Measurements from ENCODE around the gene CALR3. TPM values are rescaled to one million over a fixed set of nuclear protein-coding genes. Genes with fewer than 3 reads are reported as not detected.
A peak's percentile ranks its signal among the peaks of the same experiment; 100 is the strongest.

CALR3 gene
- total and polyA plus RNA-seq, 4 experiments from 2014 or later: not detected

- ChIA-PET POLR2A (ENCODE audit: partially characterized antibody) (no interaction called here), CTCF (ENCODE audit: partially characterized antibody) (interaction anchor here (0.9 kb wide), 1 partner anchor 30 kb away, joined by 4 read pairs; no protein-coding TSS in a partner anchor)
- Histone ChIP-seq H3K4me1 (ENCODE audit: insufficient read depth, low read length) (peaks cover 38% of the 10 kb centered on the region), H3K4me3 (ENCODE audit: low read length in 2 of 2) (no peak overlapping the region), H3K27ac (ENCODE audit: low read depth, low read length) (no peak overlapping the region), H3K36me3 (ENCODE audit: insufficient read depth, low read length) (no peaks in the 10 kb centered on the region), H3K27me3 (ENCODE audit: insufficient read depth, low read length) (no peaks in the 10 kb centered on the region), H3K9me3 (ENCODE audit: control insufficient read depth in 1 of 2, low read length in 2 of 2) (no peaks in the 10 kb centered on the region)
- Mint-ChIP-seq H3K36me3 (peaks cover 12 to 14% of the 10 kb centered on the region in 2 donors), H3K27ac (peak overlapping the region; percentile 2 to 92 (median 83)), H3K4me1 (peaks cover 40 to 78% (median 47%) of the 10 kb centered on the region in 4 donors), H3K27me3 (no peaks in the 10 kb centered on the region), H3K4me3 (peak overlapping the region in 3 of 8 donors; percentile 5 to 50 (median 29)), H3K9me3 (peaks cover 0 to 3% (median 1%) of the 10 kb centered on the region in 8 donors)
- DNase-seq: no peak
- intact Hi-C loops (cut with micrococcal nuclease): no loop called here
Observed at GRCh38 chr19:16446724-16447368, 49.1 kb downstream of the CALR3 start.

- peaks cover 38% of the 10 kb centered on the region for H3K4me1 ChIP-seq (ENCODE audit: insufficient read depth, low read length)
- H3K27ac ChIP-seq (ENCODE audit: low read depth, low read length): no peak overlapping the region
- H3K4me3 ChIP-seq (ENCODE audit: low read length in 2 of 2): no peak overlapping the region
- Mint-ChIP-seq H3K27me3 (no peaks in the 10 kb centered on the region), H3K9me3 (peaks cover 0 to 3% (median 1%) of the 10 kb centered on the region in 8 donors), H3K36me3 (peaks cover 14 to 15% of the 10 kb centered on the region in 2 donors), H3K4me1 (peaks cover 39 to 77% (median 49%) of the 10 kb centered on the region in 4 donors), H3K27ac (peak overlapping the region in 6 of 7 donors; percentile 2 to 83 (median 38)), H3K4me3 (no peak overlapping the region)
- no peak for DNase-seq
- POLR2A ChIA-PET (ENCODE audit: partially characterized antibody): no interaction called here
- CTCF ChIA-PET (ENCODE audit: partially characterized antibody): no interaction called here
- no peaks in the 10 kb centered on the region for H3K27me3 ChIP-seq (ENCODE audit: insufficient read depth, low read length)
- intact Hi-C loops (cut with micrococcal nuclease): no loop called here
- no peaks in the 10 kb centered on the region for H3K36me3 ChIP-seq (ENCODE audit: insufficient read depth, low read length)
- no peaks in the 10 kb centered on the region for H3K9me3 ChIP-seq (ENCODE audit: control insufficient read depth in 1 of 2, low read length in 2 of 2)
Observed at GRCh38 chr19:16446108-16446723, 49.8 kb downstream of the CALR3 start.

DNA sequence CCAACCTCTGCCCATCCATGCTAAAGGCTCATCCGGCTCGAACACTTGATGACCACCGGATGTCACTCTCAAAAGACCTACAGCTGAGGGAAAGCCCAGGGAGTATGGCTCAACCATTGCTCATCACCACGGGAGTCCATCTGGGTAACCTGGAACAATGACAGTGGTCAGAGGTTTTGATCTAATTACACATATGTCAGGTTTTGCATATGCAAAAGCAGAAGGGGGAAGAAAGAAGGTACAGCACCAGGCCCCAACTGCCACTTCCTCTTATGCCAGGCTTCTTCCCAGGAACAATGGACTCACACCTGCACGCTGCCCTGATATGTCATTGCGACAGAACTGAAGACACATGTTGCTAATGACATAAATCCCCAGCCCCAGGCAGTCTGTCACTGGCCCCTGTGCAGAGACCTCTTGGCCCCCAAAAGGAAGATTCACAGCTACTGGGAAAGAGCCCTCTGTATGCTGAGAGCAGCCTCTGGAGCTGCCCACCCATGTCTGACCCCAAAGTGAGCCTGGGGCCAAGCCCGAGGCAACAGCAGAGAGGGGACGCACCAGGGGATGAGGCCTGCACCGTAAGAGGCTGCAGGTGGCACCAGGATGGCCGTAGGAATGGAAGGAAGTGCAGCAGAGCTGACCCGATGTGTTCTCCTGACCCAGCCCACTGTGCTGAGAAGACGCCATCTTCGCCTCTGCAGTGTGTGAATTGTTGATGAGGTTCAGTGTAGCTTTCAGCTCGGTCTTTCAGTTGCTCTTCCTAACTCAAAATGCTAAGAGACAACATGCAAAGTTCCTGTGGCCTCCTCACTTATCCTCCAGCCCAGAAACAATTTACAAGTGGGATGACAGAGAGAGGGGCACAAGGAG is 50.5 kb downstream of the CALR3 start:
- peak overlapping the region in 4 of 7 donors; percentile 13 to 69 (median 38) for H3K27ac Mint-ChIP-seq
- Histone ChIP-seq H3K36me3 (ENCODE audit: insufficient read depth, low read length) (peaks cover 5% of the 10 kb centered on the region), H3K4me3 (ENCODE audit: low read length in 2 of 2) (no peak overlapping the region), H3K4me1 (ENCODE audit: insufficient read depth, low read length) (peaks cover 38% of the 10 kb centered on the region), H3K27me3 (ENCODE audit: insufficient read depth, low read length) (no peaks in the 10 kb centered on the region), H3K27ac (ENCODE audit: low read depth, low read length) (no peak overlapping the region), H3K9me3 (ENCODE audit: control insufficient read depth in 1 of 2, low read length in 2 of 2) (no peaks in the 10 kb centered on the region)
- ChIA-PET POLR2A (ENCODE audit: partially characterized antibody) (no interaction called here), CTCF (ENCODE audit: partially characterized antibody) (no interaction called here)
- H3K4me3 Mint-ChIP-seq: no peak overlapping the region
- peaks cover 38 to 74% (median 48%) of the 10 kb centered on the region in 4 donors for H3K4me1 Mint-ChIP-seq
- H3K27me3 Mint-ChIP-seq: no peaks in the 10 kb centered on the region
- H3K36me3 Mint-ChIP-seq: peaks cover 17 to 20% of the 10 kb centered on the region in 2 donors
- intact Hi-C loops (cut with micrococcal nuclease): no loop called here
- no peak for DNase-seq
- peaks cover 0 to 3% (median 1%) of the 10 kb centered on the region in 8 donors for H3K9me3 Mint-ChIP-seq

DNA sequence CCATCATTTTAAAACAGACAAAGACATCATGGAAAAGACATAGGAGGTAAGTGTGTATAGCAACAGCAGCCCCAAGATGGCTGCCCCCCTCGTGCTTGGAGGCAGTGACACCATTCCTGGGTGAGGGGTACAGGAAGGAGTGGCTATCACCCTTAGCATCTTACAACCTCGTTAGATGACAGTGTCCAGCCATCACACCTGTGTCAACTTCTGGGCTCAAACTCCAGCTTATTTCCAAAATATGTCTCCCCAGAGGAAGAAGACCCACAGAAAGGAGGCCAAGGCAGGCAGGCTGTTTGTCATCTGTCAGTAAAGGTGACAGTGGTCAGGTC is 51.7 kb downstream of the CALR3 start:
- Mint-ChIP-seq H3K9me3 (no peaks in the 10 kb centered on the region), H3K36me3 (peaks cover 11 to 17% of the 10 kb centered on the region in 2 donors), H3K27ac (peak overlapping the region in 6 of 7 donors; percentile 16 to 80 (median 50)), H3K27me3 (no peaks in the 10 kb centered on the region), H3K4me1 (peaks cover 31 to 65% (median 40%) of the 10 kb centered on the region in 4 donors), H3K4me3 (no peak overlapping the region)
- Histone ChIP-seq H3K36me3 (ENCODE audit: insufficient read depth, low read length) (peaks cover 5% of the 10 kb centered on the region), H3K4me1 (ENCODE audit: insufficient read depth, low read length) (peaks cover 25% of the 10 kb centered on the region), H3K4me3 (ENCODE audit: low read length in 2 of 2) (no peak overlapping the region), H3K27me3 (ENCODE audit: insufficient read depth, low read length) (no peaks in the 10 kb centered on the region), H3K27ac (ENCODE audit: low read depth, low read length) (no peak overlapping the region), H3K9me3 (ENCODE audit: control insufficient read depth in 1 of 2, low read length in 2 of 2) (no peaks in the 10 kb centered on the region)
- POLR2A ChIA-PET (ENCODE audit: partially characterized antibody): no interaction called here
- intact Hi-C loops (cut with micrococcal nuclease): no loop called here
- CTCF ChIA-PET (ENCODE audit: partially characterized antibody): no interaction called here
- no peak for DNase-seq

GRCh38 chr19:16442386-16443276 is 53.3 kb downstream of the CALR3 start:
- ChIA-PET POLR2A (ENCODE audit: partially characterized antibody) (interaction anchor here (1.0 kb wide), 1 partner anchor 10 kb away, joined by 6 read pairs; no protein-coding TSS in a partner anchor), CTCF (ENCODE audit: partially characterized antibody) (interaction anchor here (0.6 to 1.2 kb wide), 3 partner anchors 23 to 1048 kb away, joined by 3 read pairs; partner anchors contain the start of genes C19orf44 and CALR3)
- H3K36me3 ChIP-seq (ENCODE audit: insufficient read depth, low read length): peaks cover 12% of the 10 kb centered on the region
- no peak overlapping the region for H3K27ac ChIP-seq (ENCODE audit: low read depth, low read length)
- H3K4me1 Mint-ChIP-seq: peaks cover 22 to 51% (median 32%) of the 10 kb centered on the region in 4 donors
- H3K27me3 ChIP-seq (ENCODE audit: insufficient read depth, low read length): no peaks in the 10 kb centered on the region
- no peaks in the 10 kb centered on the region for H3K9me3 Mint-ChIP-seq
- intact Hi-C loops (cut with micrococcal nuclease): no loop called here
- H3K9me3 ChIP-seq (ENCODE audit: control insufficient read depth in 1 of 2, low read length in 2 of 2): no peaks in the 10 kb centered on the region
- no peak for DNase-seq
- H3K27me3 Mint-ChIP-seq: no peaks in the 10 kb centered on the region
- no peak overlapping the region for H3K27ac Mint-ChIP-seq
- H3K4me3 Mint-ChIP-seq: no peak overlapping the region
- peaks cover 17% of the 10 kb centered on the region for H3K4me1 ChIP-seq (ENCODE audit: insufficient read depth, low read length)
- peaks cover 6 to 23% of the 10 kb centered on the region in 2 donors for H3K36me3 Mint-ChIP-seq
- H3K4me3 ChIP-seq (ENCODE audit: low read length in 2 of 2): no peak overlapping the region

DNA sequence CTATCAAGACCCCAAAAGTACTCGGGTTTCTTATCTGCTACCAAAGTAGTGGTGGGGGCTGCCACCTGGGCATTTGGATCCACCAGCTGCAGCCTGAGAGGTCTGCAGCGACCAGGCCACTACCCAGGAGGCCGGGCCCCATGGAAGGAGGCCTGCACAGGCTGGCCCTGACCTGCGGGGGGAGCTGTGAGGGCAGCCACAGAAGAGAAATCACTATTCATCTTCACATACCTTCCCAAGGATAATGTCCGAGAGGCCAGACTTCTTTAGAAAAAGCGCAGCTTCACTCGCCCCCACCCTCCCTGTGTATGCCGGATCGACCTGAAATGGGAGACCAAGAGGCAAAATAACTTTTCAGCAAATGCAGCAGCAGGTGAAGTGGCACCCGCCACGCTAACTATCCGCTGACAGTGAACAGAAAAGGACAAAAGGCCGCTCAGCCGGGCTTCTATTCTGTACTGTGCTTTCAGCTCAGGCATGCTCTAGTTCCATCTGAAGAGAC is 54.3 kb downstream of the CALR3 start:
- POLR2A ChIA-PET (ENCODE audit: partially characterized antibody): interaction anchor here (1.0 kb wide), 1 partner anchor 11 kb away, joined by 6 read pairs; no protein-coding TSS in a partner anchor

More for the DNA sequence above, 54.3 kb downstream of the CALR3 start:
- Mint-ChIP-seq H3K27ac (no peak overlapping the region), H3K9me3 (no peaks in the 10 kb centered on the region), H3K4me1 (peaks cover 14 to 41% (median 24%) of the 10 kb centered on the region in 4 donors), H3K36me3 (peaks cover 13 to 32% of the 10 kb centered on the region in 2 donors), H3K4me3 (no peak overlapping the region), H3K27me3 (no peaks in the 10 kb centered on the region)
- H3K4me1 ChIP-seq (ENCODE audit: insufficient read depth, low read length): peaks cover 7% of the 10 kb centered on the region
- peak in 1 of 5 donors; percentile 17 for DNase-seq
- H3K27ac ChIP-seq (ENCODE audit: low read depth, low read length): no peak overlapping the region
- H3K9me3 ChIP-seq (ENCODE audit: control insufficient read depth in 1 of 2, low read length in 2 of 2): no peaks in the 10 kb centered on the region
- intact Hi-C loops (cut with micrococcal nuclease): no loop called here
- CTCF ChIA-PET (ENCODE audit: partially characterized antibody): interaction anchor here (0.6 to 1.2 kb wide), 5 partner anchors 13 to 1047 kb away, joined by 3 to 4 read pairs (median 3); partner anchors contain the start of genes C19orf44 and CALR3
- H3K27me3 ChIP-seq (ENCODE audit: insufficient read depth, low read length): no peaks in the 10 kb centered on the region
- H3K36me3 ChIP-seq (ENCODE audit: insufficient read depth, low read length): peaks cover 17% of the 10 kb centered on the region
- H3K4me3 ChIP-seq (ENCODE audit: low read length in 2 of 2): no peak overlapping the region

Measured in CD4-positive, alpha-beta memory T cell (primary cell).